ENCODE data around the gene NOS1AP.

Gene NOS1AP

DNA sequence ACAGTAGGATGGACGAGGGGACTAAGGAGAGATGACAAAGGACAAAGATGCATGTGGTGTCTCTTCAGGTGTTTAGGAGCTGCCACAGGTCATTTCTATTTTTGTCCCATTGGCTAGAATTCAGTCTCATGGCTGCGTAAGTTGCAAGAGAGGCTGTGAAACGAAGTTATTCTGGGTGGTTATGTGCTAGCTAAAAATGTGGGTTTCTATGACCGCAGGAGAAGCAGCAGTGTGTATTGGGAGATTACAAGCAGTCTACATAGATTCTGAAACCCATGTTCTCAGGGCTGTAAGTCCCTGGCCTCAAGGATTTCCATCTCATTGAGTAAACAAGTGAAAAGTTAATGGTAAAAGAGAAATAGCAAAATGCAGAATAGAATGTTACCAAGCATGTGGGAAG is 196.5 kb downstream of the NOS1AP start:
- no peak for TF ChIP-seq POLR2A (IDR thresholded peaks at IDR 0.05; ENCODE audit: low read depth, low read length)
- no peak for DNase-seq (ENCODE audit: insufficient read length, low spot score)
- FAIRE-seq: no peak

DNA sequence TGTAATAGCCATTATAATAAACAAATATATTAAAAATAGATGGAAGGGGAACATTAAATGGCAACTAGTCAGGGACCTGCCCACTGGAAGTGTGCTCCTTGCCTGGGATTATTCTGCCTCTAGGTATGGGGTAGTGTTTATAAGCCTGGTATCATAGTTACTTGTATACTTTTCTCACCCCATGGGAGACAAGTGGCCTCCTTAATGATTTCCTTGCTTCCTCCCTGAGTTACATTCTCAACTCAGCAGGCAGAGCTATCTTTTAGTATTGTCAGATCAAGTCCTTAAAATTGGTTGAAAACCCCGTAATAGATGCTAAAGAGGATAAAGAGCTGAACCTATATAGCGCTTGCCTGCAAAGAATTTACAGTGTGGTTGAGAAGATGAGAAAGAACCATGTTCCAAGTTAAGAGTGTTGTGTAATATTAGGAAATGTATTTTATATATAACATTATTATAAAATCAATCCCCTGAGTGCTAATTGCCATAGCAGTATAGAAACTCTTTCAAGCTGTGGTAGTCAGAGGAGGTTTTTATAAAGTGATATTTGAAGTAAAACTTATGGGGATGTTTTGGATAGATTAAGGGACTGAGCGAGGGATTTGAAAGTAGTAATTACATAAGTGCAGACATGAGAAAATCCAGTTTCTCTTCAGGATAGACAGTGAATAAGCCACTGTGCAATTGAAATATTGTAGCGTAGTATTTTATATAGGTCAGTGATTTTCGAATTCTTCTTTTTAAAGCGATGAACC is 200.7 kb downstream of the NOS1AP start:
- no peak for FAIRE-seq
- TF ChIP-seq POLR2A (IDR thresholded peaks at IDR 0.05; ENCODE audit: low read depth, low read length): no peak
- DNase-seq (ENCODE audit: insufficient read length, low spot score): no peak

DNA sequence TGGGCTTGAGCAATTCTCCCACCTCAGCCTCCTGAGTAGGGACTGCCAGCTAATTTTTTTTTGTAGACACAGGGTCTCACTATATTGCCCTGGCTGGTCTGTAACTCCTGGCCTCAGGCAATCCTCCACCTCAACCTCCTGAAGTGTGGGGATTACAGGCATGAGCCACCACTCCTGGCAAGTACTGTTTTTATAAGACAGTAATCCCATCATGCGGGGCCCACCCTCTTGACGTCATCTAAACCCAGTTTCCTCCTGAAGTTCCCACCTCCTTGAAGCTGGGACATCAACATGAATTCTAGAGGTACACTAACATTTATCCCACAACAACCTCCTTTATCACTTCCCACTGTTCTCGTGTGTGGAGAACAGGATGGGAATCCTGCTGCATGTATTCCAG is 202.5 kb downstream of the NOS1AP start:
- FAIRE-seq: no peak
- no peak for TF ChIP-seq POLR2A (IDR thresholded peaks at IDR 0.05; ENCODE audit: low read depth, low read length)
- no peak for DNase-seq (ENCODE audit: insufficient read length, low spot score)

DNA sequence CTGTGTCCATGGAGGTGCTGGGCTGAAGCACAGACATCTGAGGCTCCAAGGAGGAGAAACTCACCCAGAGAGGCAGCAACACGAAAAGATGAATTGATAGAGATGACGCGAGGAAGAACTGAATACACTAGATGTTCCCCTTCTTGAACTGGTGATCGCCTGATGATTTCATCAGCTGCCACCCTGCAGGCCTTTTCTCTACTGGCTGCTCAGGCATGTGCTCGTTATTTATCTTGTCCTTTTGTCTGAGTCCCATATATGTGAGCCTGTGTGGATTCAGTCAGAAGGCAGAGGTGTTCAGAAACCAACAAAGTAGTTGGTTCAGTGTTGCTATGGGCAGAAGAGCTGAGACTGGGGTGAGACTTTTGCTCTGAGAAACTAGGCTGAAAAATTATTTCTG is 202.9 kb downstream of the NOS1AP start:
- no peak for TF ChIP-seq POLR2A (IDR thresholded peaks at IDR 0.05; ENCODE audit: low read depth, low read length)
- DNase-seq (ENCODE audit: insufficient read length, low spot score) (no peak), FAIRE-seq (no peak)

DNA sequence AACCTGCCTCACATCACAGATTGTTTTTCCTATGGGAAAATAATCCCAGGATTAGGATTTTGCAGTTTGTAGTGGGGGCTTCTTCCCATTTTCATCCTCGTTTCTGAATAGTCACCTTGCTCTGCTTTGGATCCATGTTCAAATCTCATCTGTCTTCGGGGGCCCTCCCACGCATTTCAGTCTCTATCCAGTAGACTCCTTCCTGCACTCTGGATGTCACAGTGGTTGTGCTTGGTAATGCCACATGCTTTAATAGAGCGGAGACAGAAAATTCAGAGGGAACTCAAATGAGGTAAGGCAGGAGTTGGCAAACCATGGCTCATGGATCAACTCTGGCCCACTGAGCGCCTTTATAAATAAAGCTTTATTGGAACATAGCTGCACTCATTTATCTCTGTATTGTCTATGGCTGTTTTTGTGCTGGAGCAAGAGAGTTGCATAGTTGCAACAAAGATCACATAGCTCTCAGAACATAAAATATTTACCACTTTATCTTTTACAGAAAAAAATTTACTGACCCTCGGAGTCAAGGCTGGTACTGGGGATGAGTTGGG is 206.2 kb downstream of the NOS1AP start:
- FAIRE-seq (no peak), DNase-seq (ENCODE audit: insufficient read length, low spot score) (no peak)
- no peak for TF ChIP-seq POLR2A (IDR thresholded peaks at IDR 0.05; ENCODE audit: low read depth, low read length)

DNA sequence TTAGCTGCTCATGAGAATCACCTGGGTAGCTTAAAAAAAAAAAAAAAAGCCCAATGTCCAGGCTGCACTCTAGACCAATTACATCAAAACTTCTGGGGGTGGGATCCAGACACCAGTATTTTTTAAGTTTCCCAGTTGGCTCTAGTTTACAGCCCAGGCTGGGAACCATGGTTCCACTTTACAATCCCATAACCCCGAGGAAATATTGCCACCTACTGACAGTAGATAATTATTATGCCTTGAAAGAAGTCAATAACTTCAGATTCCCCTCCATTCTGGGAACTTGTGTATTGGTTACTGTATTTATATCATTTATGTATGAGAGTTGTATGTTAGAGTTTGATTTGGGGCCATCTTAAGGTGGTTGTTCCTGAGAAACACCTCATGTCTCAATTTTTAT is 207.0 kb downstream of the NOS1AP start:
- TF ChIP-seq POLR2A (IDR thresholded peaks at IDR 0.05; ENCODE audit: low read depth, low read length): no peak
- DNase-seq (ENCODE audit: insufficient read length, low spot score) (no peak), FAIRE-seq (peak; percentile 11)

DNA sequence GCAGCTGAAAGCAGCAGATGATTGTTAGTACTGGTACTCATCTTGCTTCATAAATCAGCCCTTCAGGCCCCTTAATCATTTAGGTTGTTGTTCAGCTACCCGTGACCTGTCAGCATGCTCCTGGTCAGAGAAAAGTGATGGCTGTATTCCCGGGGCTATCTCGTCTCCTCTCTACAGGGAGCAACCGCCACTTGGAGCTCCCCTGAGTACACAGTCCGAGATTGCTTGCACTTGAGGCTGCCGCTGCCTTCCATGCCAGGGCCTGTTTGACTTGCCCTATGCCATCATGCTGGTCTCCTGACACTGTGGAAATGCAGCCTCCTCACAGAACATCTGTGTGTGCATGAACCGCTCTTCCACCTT is 209.6 kb downstream of the NOS1AP start:
- no peak for TF ChIP-seq POLR2A (IDR thresholded peaks at IDR 0.05; ENCODE audit: low read depth, low read length)
- FAIRE-seq (no peak), DNase-seq (ENCODE audit: insufficient read length, low spot score) (no peak)

DNA sequence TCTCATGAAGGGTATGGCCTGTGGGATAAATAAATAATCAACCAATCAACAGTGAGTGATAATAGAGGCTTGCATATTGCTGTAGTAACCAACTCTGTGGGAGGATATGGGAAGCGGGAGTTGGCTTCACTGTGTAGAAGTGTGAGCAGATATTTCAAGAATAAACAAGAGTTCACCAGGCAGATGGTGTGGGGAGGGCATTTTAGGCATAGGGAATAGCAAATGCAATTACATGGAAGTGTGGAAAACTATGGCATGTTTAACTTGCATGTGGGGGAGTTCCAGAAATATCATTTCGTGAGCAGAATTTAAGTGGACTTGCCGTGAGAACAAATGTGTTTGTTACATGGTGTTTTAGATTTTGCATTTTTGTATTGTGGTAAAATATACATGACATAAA is 211.9 kb downstream of the NOS1AP start:
- no peak for FAIRE-seq
- DNase-seq (ENCODE audit: insufficient read length, low spot score): no peak
- no peak for TF ChIP-seq POLR2A (IDR thresholded peaks at IDR 0.05; ENCODE audit: low read depth, low read length)

DNA sequence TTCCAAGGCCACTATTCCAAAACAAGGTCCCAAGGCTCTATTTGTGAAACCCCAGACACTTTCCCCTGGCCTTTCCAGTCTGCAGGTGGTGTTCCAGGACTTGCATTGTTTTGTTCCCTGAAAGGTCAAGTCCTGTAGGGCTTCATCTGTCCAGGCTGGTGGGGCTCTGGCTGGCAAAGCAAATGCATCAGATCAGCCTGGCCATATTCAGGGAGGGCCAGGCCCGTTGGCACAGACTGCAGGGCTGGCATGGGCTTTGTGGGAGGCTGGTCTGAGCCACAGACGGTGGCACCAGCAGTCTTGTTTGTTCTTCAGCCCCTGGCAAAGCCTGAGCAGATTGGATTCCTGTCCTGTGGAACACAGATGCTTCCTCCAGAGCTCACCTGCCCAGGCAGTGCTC is 214.2 kb downstream of the NOS1AP start:
- TF ChIP-seq POLR2A (IDR thresholded peaks at IDR 0.05; ENCODE audit: low read depth, low read length): no peak
- DNase-seq (ENCODE audit: insufficient read length, low spot score) (no peak), FAIRE-seq (no peak)

DNA sequence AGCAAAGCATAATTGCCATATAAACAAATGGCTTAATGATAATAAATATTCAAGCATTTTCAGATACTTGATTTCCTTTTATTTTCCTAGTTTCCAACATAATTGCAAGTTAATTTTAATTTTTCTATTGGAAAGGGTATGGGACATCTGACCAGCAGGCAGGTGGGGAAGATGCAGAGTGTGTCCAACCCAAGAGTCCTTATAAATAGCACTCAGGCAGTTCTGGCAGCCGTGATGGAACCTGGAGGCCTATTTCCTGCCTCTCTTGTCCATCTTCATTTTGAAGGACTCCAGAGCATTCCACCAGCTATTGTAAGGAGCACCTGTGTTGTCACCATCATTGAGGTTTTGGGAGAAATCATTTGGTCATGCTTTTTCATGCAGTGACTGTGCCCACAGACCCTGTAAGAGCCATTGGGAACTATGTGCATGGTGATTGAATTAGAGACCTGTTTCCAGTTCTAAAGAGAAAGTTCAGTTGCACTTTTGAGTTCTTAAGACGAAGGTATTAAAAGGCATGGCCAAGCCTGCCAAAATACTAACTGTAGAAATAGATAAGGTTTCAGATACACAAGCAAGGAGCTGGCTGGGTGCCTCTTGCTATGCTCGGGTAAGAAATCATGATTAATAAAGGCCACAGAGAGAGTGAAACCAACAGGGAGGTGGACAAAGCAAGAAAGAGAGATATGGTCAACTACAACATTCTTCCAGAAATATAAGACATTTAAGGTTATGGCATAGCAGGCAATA is 214.9 kb downstream of the NOS1AP start:
- DNase-seq (ENCODE audit: insufficient read length, low spot score): no peak
- TF ChIP-seq POLR2A (IDR thresholded peaks at IDR 0.05; ENCODE audit: low read depth, low read length): no peak
- no peak for FAIRE-seq

DNA sequence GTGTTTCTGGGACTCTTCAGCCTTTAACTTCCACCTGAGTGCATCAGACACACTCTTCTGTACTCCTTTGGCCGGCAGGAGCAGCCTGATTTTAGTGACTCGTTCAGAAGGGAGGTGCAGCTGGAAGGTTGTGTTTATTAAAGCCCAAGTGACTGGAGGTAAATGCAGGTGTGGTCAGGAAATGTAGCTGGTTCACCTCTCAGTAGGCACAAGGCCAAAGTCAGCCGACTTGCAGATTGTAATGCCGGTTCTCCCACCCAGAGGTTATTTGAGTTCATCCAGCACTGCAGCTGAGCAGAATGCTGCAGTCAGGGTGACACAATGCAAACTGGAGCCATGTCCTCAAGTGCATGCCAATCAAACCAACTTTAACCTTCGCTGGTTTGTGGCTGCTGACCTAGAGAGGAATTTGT is 215.7 kb downstream of the NOS1AP start:
- FAIRE-seq (no peak), DNase-seq (ENCODE audit: insufficient read length, low spot score) (no peak)

DNA sequence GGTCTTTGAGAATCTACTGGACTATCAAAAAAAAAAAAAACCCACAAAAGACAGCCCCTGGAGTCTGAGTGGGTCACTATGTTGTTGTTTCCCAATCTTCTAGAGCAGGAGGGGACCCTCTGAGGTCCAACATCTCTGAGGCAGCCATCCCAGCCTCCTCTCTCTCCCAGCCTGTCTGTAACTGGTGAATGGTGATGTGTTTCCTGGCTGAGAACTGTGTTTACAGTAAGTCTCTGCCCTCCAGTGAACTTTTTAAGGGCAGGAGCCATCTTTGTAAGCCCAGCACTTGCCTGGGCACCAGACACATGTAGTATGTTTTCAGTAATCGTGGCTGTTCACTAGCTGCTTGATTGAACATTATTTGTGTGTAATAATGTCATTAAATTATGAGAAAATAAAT is 221.5 kb downstream of the NOS1AP start:
- FAIRE-seq: no peak
- DNase-seq (ENCODE audit: insufficient read length, low spot score): no peak
- TF ChIP-seq POLR2A (IDR thresholded peaks at IDR 0.05; ENCODE audit: low read depth, low read length): no peak

More for the DNA sequence above, 215.7 kb downstream of the NOS1AP start:
- no peak for TF ChIP-seq POLR2A (IDR thresholded peaks at IDR 0.05; ENCODE audit: low read depth, low read length)

DNA sequence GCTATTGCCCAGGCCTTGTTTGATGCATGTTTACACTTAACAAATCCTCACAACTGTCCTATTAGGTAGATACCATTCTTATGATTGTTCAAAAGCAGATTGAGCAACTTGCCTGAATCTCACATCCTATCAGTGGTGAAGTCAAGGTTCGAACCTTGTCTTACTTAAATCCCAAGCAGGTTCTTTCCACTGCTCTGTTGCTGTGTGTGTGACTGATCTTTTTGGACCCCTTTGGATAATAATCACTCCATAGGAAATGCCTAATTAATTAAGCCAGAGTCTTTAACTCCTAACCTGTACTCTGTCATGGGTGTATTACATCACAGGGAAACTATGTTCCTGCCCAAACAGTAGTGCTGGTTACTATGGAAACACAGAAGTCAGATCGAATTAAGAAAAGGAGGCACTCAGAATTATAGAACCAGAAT is 222.9 kb downstream of the NOS1AP start:
- FAIRE-seq (no peak), DNase-seq (ENCODE audit: insufficient read length, low spot score) (peak; percentile 22)
- TF ChIP-seq POLR2A (IDR thresholded peaks at IDR 0.05; ENCODE audit: low read depth, low read length): no peak

DNA sequence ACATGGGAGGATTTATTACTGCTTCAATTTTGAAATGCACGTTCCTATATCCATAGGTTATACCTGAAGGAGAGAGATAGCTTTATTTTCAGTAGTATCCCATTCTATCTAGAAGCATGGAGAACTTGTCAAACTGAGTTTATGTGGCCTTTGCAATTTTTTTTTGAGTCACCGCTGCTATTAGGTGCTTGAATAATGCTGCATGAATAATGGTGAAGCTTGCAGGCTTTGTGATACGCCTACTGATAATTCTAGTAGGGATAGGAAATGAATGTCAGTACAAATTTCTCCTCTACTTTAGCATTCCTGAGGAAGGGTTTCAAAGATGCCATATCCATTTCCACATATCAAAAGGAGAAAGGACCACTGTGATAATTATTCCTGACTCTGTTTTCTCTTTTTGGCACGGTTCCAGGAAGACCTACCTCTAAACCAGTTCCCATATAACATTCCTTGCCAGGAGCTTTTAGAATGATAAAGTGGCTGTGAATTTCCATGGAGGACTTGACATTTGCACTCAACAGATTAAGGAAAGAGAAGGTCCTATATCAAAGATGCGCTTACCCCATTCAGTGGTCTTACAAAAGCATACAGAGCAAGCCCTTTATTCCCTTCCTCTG is 223.7 kb downstream of the NOS1AP start:
- DNase-seq (ENCODE audit: insufficient read length, low spot score) (no peak), FAIRE-seq (no peak)
- no peak for TF ChIP-seq POLR2A (IDR thresholded peaks at IDR 0.05; ENCODE audit: low read depth, low read length)

All from H54 (cell line).